HEK293 (cell line): ENCODE data around the gene ELAVL3.
A peak's percentile ranks its signal among the peaks of the same experiment; 100 is the strongest.

Source experiments
- GFI1B ChIP-seq: fragments of 450-650 bp; formaldehyde crosslinking; IDR thresholded peaks from 2 replicates; pipeline ENCODE4 v1.5.1; 2016; ENCODE audit warnings: missing biosample characterization, missing genetic modification characterization
- HOXC10 ChIP-seq: sonication (generic); formaldehyde crosslinking; IDR thresholded peaks from 2 replicates; pipeline ENCODE4 v1.8.1; 2023; ENCODE audit warnings: mild to moderate bottlenecking, missing genetic modification reagents
- IKZF3 ChIP-seq: fragments of 450-650 bp; IDR thresholded peaks from 2 replicates; pipeline ENCODE4 v1.5.0; 2018; ENCODE audit warnings: missing biosample characterization, mild to moderate bottlenecking, missing genetic modification characterization, moderate library complexity
- KLF1 ChIP-seq: fragments of 450-650 bp; formaldehyde crosslinking; IDR thresholded peaks from 2 replicates; pipeline ENCODE4 v1.5.1; 2016; ENCODE audit warnings: missing biosample characterization, missing genetic modification characterization
- SALL2 ChIP-seq: fragments of 450-650 bp; formaldehyde crosslinking; IDR thresholded peaks from 2 replicates; pipeline ENCODE4 v1.5.0; 2017; ENCODE audit warnings: missing biosample characterization, mild to moderate bottlenecking, missing genetic modification characterization, borderline replicate concordance
- SP3 ChIP-seq: fragments of 450-650 bp; formaldehyde crosslinking; IDR thresholded peaks from 2 replicates; pipeline ENCODE4 v1.5.1; 2016; ENCODE audit warnings: missing biosample characterization, missing genetic modification characterization
- SP7 ChIP-seq: fragments of 450-650 bp; formaldehyde crosslinking; IDR thresholded peaks from 2 replicates; pipeline ENCODE4 v1.5.1; 2016; ENCODE audit warnings: missing biosample characterization, missing genetic modification characterization
- ZFP41 ChIP-seq: fragments of 450-650 bp; formaldehyde crosslinking; IDR thresholded peaks from 2 replicates; pipeline ENCODE4 v1.5.1; 2016; ENCODE audit warnings: missing biosample characterization, missing genetic modification characterization, borderline replicate concordance
- ZNF138 ChIP-seq: fragments of 450-650 bp; formaldehyde crosslinking; IDR thresholded peaks from 2 replicates; pipeline ENCODE4 v1.5.1; 2016; ENCODE audit warnings: missing biosample characterization, missing genetic modification characterization, borderline replicate concordance
- ZNF146 ChIP-seq: fragments of 450-650 bp; formaldehyde crosslinking; IDR thresholded peaks from 2 replicates; pipeline ENCODE4 v1.5.1; 2016; ENCODE audit warnings: missing biosample characterization, missing genetic modification characterization
- ZNF211 ChIP-seq: fragments of 450-650 bp; formaldehyde crosslinking; IDR thresholded peaks from 2 replicates; pipeline ENCODE4 v1.5.1; 2016; ENCODE audit warnings: low read depth, missing biosample characterization, missing genetic modification characterization
- ZNF221 ChIP-seq: fragments of 450-650 bp; formaldehyde crosslinking; IDR thresholded peaks from 2 replicates; pipeline ENCODE4 v1.5.1; 2017; ENCODE audit warnings: missing biosample characterization, missing genetic modification characterization, borderline replicate concordance
- ZNF23 ChIP-seq: fragments of 450-650 bp; formaldehyde crosslinking; IDR thresholded peaks from 2 replicates; pipeline ENCODE4 v1.5.1; 2016; ENCODE audit warnings: missing biosample characterization, missing genetic modification characterization, borderline replicate concordance
- ZNF510 ChIP-seq: fragments of 450-650 bp; formaldehyde crosslinking; IDR thresholded peaks from 2 replicates; pipeline ENCODE4 v1.5.1; 2018; ENCODE audit warnings: mild to moderate bottlenecking, missing genetic modification characterization, missing biosample characterization; ENCODE audit not compliant: insufficient replicate concordance
- ZNF530 ChIP-seq: fragments of 450-650 bp; formaldehyde crosslinking; IDR thresholded peaks from 2 replicates; pipeline ENCODE4 v1.5.1; 2016; ENCODE audit warnings: low read depth, missing biosample characterization, missing genetic modification characterization
- ZNF561 ChIP-seq: fragments of 450-650 bp; IDR thresholded peaks from 2 replicates; pipeline ENCODE4 v1.5.1; 2018; ENCODE audit warnings: missing biosample characterization, missing genetic modification characterization, borderline replicate concordance
- ZNF610 ChIP-seq: fragments of 450-650 bp; formaldehyde crosslinking; IDR thresholded peaks from 2 replicates; pipeline ENCODE4 v1.5.1; 2016; ENCODE audit warnings: missing biosample characterization, missing genetic modification characterization, borderline replicate concordance
- ZNF626 ChIP-seq: fragments of 450-650 bp; sonication (Bioruptor Pico); formaldehyde crosslinking; IDR thresholded peaks from 2 replicates; pipeline ENCODE4 v1.5.1; 2018; ENCODE audit warnings: missing biosample characterization, missing genetic modification characterization, inconsistent platforms
- ZNF660 ChIP-seq: fragments of 450-650 bp; IDR thresholded peaks from 2 replicates; pipeline ENCODE4 v1.5.1; 2018; ENCODE audit warnings: missing biosample characterization, mild to moderate bottlenecking, missing genetic modification characterization
- ZNF747 ChIP-seq: fragments of 450-650 bp; formaldehyde crosslinking; IDR thresholded peaks from 2 replicates; pipeline ENCODE4 v1.5.1; 2016; ENCODE audit warnings: missing biosample characterization, missing genetic modification characterization
- ZNF76 ChIP-seq: fragments of 450-650 bp; formaldehyde crosslinking; IDR thresholded peaks from 2 replicates; pipeline ENCODE4; 2016; ENCODE audit warnings: low read depth, missing biosample characterization, missing genetic modification characterization, borderline replicate concordance
- ZNF791 ChIP-seq: fragments of 450-650 bp; formaldehyde crosslinking; IDR thresholded peaks from 2 replicates; pipeline ENCODE4 v1.5.1; 2016; ENCODE audit warnings: missing biosample characterization, missing genetic modification characterization
- TF ChIP-seq, protein P1 (sequence below): fragments of 450-650 bp; formaldehyde crosslinking; IDR thresholded peaks from 2 replicates; pipeline ENCODE4 v1.5.1; 2016; ENCODE audit warnings: missing biosample characterization, missing genetic modification characterization
- TF ChIP-seq, protein P2 (sequence below): IDR thresholded peaks from 2 replicates; pipeline ENCODE4 v1.6.1; 2011; ENCODE audit warnings: mild to moderate bottlenecking, low read depth, low read length, borderline replicate concordance
- TF ChIP-seq, protein P3 (sequence below): fragments of 450-650 bp; formaldehyde crosslinking; IDR thresholded peaks from 2 replicates; pipeline ENCODE4 v1.5.1; 2016; ENCODE audit warnings: missing biosample characterization, missing genetic modification characterization
- TF ChIP-seq, protein P4 (sequence below): fragments of 450-650 bp; formaldehyde crosslinking; IDR thresholded peaks from 2 replicates; pipeline ENCODE4 v1.5.1; 2016; ENCODE audit warnings: missing biosample characterization, missing genetic modification characterization, borderline replicate concordance
- TF ChIP-seq, protein P5 (sequence below): fragments of 450-650 bp; formaldehyde crosslinking; IDR thresholded peaks from 2 replicates; pipeline ENCODE4; 2016; ENCODE audit warnings: missing biosample characterization, missing genetic modification characterization
- TF ChIP-seq, protein P6 (sequence below): fragments of 450-650 bp; formaldehyde crosslinking; IDR thresholded peaks from 2 replicates; pipeline ENCODE4 v1.5.1; 2017; ENCODE audit warnings: missing biosample characterization, missing genetic modification characterization

The ELAVL3 gene

DNA sequence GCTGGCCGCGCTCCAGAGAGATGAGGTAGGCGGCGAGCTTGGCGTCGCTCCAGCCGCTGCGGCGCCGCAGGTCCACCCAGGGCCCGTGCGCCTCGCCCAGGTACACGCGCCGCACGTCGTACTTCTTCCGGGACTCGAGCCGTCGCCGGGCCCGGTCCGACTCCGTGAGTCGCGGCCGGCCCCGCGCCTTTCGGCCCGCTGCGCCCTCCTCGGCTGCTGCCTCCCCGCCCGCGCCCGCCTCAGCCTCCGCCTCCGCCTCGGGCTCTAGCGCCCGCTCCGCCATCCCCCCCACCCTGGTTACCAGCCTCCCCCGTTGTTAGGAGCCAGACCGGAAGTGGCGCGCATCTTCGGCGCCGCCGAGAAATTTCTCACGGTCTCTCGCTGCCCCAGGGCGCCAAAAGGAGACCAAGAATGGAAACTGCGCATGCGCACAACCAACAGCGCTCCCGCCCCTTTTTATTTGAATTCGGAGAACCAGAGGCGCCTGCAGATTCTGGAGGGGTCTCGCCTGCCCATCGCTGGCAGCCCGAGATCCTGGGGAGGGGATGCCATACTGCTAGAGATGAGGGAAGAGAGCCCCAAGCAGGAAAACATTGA is 24.8 kb upstream of the ELAVL3 start, which contains the start of gene ZNF653 (continued):
- 0 out of 2 replicates have a peak, but pooled peaks have one; percentile 19 for TF ChIP-seq ZNF76
- TF ChIP-seq, protein P1, sequence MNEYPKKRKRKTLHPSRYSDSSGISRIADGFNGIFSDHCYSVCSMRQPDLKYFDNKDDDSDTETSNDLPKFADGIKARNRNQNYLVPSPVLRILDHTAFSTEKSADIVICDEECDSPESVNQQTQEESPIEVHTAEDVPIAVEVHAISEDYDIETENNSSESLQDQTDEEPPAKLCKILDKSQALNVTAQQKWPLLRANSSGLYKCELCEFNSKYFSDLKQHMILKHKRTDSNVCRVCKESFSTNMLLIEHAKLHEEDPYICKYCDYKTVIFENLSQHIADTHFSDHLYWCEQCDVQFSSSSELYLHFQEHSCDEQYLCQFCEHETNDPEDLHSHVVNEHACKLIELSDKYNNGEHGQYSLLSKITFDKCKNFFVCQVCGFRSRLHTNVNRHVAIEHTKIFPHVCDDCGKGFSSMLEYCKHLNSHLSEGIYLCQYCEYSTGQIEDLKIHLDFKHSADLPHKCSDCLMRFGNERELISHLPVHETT, result no peak
- TF ChIP-seq, protein P2, sequence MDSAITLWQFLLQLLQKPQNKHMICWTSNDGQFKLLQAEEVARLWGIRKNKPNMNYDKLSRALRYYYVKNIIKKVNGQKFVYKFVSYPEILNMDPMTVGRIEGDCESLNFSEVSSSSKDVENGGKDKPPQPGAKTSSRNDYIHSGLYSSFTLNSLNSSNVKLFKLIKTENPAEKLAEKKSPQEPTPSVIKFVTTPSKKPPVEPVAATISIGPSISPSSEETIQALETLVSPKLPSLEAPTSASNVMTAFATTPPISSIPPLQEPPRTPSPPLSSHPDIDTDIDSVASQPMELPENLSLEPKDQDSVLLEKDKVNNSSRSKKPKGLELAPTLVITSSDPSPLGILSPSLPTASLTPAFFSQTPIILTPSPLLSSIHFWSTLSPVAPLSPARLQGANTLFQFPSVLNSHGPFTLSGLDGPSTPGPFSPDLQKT, result no peak; the same call in 1 of the 2 replicates
- no peak for TF ChIP-seq SALL2
- TF ChIP-seq ZNF561, result peak; percentile 75
- TF ChIP-seq ZNF221, result no peak
- no peak for TF ChIP-seq ZNF610 (tag by site-specific recombination)
- no peak for TF ChIP-seq KLF1 (tag by site-specific recombination)
- TF ChIP-seq, protein P3, sequence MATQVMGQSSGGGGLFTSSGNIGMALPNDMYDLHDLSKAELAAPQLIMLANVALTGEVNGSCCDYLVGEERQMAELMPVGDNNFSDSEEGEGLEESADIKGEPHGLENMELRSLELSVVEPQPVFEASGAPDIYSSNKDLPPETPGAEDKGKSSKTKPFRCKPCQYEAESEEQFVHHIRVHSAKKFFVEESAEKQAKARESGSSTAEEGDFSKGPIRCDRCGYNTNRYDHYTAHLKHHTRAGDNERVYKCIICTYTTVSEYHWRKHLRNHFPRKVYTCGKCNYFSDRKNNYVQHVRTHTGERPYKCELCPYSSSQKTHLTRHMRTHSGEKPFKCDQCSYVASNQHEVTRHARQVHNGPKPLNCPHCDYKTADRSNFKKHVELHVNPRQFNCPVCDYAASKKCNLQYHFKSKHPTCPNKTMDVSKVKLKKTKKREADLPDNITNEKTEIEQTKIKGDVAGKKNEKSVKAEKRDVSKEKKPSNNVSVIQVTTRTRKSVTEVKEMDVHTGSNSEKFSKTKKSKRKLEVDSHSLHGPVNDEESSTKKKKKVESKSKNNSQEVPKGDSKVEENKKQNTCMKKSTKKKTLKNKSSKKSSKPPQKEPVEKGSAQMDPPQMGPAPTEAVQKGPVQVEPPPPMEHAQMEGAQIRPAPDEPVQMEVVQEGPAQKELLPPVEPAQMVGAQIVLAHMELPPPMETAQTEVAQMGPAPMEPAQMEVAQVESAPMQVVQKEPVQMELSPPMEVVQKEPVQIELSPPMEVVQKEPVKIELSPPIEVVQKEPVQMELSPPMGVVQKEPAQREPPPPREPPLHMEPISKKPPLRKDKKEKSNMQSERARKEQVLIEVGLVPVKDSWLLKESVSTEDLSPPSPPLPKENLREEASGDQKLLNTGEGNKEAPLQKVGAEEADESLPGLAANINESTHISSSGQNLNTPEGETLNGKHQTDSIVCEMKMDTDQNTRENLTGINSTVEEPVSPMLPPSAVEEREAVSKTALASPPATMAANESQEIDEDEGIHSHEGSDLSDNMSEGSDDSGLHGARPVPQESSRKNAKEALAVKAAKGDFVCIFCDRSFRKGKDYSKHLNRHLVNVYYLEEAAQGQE (tag by site-specific recombination), result no peak
- TF ChIP-seq IKZF3 (tag by site-specific recombination), result 0 out of 2 replicates have a peak, but pooled peaks have one; percentile 39
- no peak for TF ChIP-seq GFI1B (tag by site-specific recombination)
- no peak for TF ChIP-seq SP3 (tag by site-specific recombination)
- TF ChIP-seq ZNF747 (tag by site-specific recombination), result no peak
- 0 out of 2 replicates have a peak, but pooled peaks have one; percentile 17 for TF ChIP-seq ZNF660 (tag by site-specific recombination)
- TF ChIP-seq ZNF791, result no peak
- TF ChIP-seq HOXC10 (CRISPR knock-in tag), result no peak
- TF ChIP-seq ZFP41 (tag by site-specific recombination), result no peak
- no peak for TF ChIP-seq ZNF146
- no peak for TF ChIP-seq ZNF23 (tag by site-specific recombination)
- TF ChIP-seq ZNF530 (tag by site-specific recombination), result no peak
- TF ChIP-seq, protein P4, sequence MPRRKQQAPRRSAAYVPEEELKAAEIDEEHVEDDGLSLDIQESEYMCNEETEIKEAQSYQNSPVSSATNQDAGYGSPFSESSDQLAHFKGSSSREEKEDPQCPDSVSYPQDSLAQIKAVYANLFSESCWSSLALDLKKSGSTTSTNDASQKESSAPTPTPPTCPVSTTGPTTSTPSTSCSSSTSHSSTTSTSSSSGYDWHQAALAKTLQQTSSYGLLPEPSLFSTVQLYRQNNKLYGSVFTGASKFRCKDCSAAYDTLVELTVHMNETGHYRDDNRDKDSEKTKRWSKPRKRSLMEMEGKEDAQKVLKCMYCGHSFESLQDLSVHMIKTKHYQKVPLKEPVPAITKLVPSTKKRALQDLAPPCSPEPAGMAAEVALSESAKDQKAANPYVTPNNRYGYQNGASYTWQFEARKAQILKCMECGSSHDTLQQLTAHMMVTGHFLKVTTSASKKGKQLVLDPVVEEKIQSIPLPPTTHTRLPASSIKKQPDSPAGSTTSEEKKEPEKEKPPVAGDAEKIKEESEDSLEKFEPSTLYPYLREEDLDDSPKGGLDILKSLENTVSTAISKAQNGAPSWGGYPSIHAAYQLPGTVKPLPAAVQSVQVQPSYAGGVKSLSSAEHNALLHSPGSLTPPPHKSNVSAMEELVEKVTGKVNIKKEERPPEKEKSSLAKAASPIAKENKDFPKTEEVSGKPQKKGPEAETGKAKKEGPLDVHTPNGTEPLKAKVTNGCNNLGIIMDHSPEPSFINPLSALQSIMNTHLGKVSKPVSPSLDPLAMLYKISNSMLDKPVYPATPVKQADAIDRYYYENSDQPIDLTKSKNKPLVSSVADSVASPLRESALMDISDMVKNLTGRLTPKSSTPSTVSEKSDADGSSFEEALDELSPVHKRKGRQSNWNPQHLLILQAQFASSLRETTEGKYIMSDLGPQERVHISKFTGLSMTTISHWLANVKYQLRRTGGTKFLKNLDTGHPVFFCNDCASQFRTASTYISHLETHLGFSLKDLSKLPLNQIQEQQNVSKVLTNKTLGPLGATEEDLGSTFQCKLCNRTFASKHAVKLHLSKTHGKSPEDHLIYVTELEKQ, result no peak
- no peak for TF ChIP-seq SP7 (tag by site-specific recombination)
- no peak for TF ChIP-seq ZNF211 (tag by site-specific recombination)
- TF ChIP-seq ZNF510 (tag by site-specific recombination), result no peak
- no peak for TF ChIP-seq ZNF626
- TF ChIP-seq, protein P5, sequence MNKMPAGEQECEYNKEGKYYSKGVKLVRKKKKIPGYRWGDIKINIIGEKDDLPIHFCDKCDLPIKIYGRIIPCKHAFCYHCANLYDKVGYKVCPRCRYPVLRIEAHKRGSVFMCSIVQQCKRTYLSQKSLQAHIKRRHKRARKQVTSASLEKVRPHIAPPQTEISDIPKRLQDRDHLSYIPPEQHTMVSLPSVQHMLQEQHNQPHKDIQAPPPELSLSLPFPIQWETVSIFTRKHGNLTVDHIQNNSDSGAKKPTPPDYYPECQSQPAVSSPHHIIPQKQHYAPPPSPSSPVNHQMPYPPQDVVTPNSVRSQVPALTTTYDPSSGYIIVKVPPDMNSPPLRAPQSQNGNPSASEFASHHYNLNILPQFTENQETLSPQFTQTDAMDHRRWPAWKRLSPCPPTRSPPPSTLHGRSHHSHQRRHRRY (tag by site-specific recombination), result no peak
- TF ChIP-seq, protein P6, sequence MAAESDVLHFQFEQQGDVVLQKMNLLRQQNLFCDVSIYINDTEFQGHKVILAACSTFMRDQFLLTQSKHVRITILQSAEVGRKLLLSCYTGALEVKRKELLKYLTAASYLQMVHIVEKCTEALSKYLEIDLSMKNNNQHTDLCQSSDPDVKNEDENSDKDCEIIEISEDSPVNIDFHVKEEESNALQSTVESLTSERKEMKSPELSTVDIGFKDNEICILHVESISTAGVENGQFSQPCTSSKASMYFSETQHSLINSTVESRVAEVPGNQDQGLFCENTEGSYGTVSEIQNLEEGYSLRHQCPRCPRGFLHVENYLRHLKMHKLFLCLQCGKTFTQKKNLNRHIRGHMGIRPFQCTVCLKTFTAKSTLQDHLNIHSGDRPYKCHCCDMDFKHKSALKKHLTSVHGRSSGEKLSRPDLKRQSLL (tag by site-specific recombination), result peak; percentile 99
- TF ChIP-seq ZNF138 (tag by site-specific recombination), result no peak
